OCI-LY3 (cell line): ENCODE results near the gene SNRNP25.

Experiments used
- H2AFZ ChIP-seq: fragments of 200-600, 300-600 bp; shearing (Covaris generic); 2 replicates; pipeline ENCODE4 v1.6.0; 2014; ENCODE audit warnings: antibody characterized with exemption, low read depth, low read length
- H3K27ac ChIP-seq: fragments of 200-600, 300-600 bp; sonication (generic); 2 replicates; pipeline ENCODE4 v1.5.1; 2014; ENCODE audit warnings: mild to moderate bottlenecking, low read length, moderate library complexity, mixed read lengths
- H3K27me3 ChIP-seq: fragments of 200-600, 300-600 bp; sonication (generic); 2 replicates; pipeline ENCODE4 v1.6.1; 2014; ENCODE audit warnings: low read depth, low read length, mixed read lengths
- H3K36me3 ChIP-seq: fragments of 200-600, 300-600 bp; sonication (generic); replicated peaks from 2 replicates; pipeline ENCODE3; 2014; ENCODE audit warnings: low read depth, low read length, mixed read lengths
- H3K4me1 ChIP-seq: fragments of 300-600, 200-600 bp; sonication (generic); 2 replicates; pipeline ENCODE4 v1.6.1; 2014; ENCODE audit warnings: low read length, mixed read lengths
- H3K4me2 ChIP-seq: fragments of 200-600, 300-600 bp; sonication (generic); 2 replicates; pipeline ENCODE4 v1.6.1; 2014; ENCODE audit warnings: low read length, mixed read lengths
- H3K4me3 ChIP-seq: fragments of 300-600, 200-600 bp; sonication (generic); 2 replicates; pipeline ENCODE4 v1.5.1; 2014; ENCODE audit warnings: antibody characterized with exemption, mild to moderate bottlenecking, low read length, moderate library complexity
- H3K79me2 ChIP-seq: fragments of 300-600, 200-600 bp; shearing (Covaris generic); 2 replicates; pipeline ENCODE4 v1.6.1; 2014; ENCODE audit warnings: mild to moderate bottlenecking, low read length, mixed read lengths
- H3K9ac ChIP-seq: fragments of 300-600, 200-600 bp; shearing (Covaris generic); 2 replicates; pipeline ENCODE4 v1.6.0; 2014; ENCODE audit warnings: mild to moderate bottlenecking, low read length, moderate library complexity
- H3K9me3 ChIP-seq: fragments of 200-600, 300-600 bp; shearing (Covaris generic); 2 replicates; pipeline ENCODE4 v1.6.1; 2014; ENCODE audit warnings: low read length, mixed read lengths; ENCODE audit not compliant: insufficient read depth
- H4K20me1 ChIP-seq: fragments of 200-600, 300-600 bp; sonication (generic); 2 replicates; pipeline ENCODE4 v1.6.1; 2016; ENCODE audit warnings: low read length, mixed read lengths; ENCODE audit not compliant: insufficient read depth
- EZH2phosphoT487 ChIP-seq: fragments of 200-600 bp; shearing (Covaris generic); IDR thresholded peaks from 2 replicates; pipeline ENCODE4 v1.6.1; 2018; ENCODE audit warnings: antibody characterized with exemption, mixed run types, low read depth
- TF ChIP-seq, protein P1 (sequence below): fragments of 200-600, 300-600 bp; sonication (generic); IDR thresholded peaks from 2 replicates; pipeline ENCODE4 v1.5.1; 2014; ENCODE audit warnings: antibody characterized with exemption, low read length, low read depth

The SNRNP25 gene

DNA sequence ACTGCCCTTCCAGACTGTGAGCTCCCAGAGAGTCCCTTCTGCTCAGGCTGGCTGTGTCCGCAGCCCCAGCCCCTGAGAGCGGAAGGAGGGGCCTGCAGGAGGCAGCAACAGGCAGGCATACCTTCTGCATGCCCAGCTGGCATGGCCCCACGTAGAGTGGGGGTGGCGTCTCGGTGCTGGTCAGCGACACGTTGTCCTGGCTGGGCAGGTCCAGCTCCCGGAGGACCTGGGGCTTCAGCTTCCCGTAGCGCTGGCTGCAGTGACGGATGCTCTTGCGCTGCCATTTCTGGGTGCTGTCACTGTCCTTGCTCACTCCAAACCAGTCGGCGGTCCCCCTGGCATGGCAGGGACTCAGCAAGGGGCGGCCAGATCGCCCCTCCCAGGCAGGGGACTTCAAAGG, 9.8 kb downstream of the SNRNP25 start:
- no peak for TF ChIP-seq EZH2phosphoT487
- TF ChIP-seq, protein P1, sequence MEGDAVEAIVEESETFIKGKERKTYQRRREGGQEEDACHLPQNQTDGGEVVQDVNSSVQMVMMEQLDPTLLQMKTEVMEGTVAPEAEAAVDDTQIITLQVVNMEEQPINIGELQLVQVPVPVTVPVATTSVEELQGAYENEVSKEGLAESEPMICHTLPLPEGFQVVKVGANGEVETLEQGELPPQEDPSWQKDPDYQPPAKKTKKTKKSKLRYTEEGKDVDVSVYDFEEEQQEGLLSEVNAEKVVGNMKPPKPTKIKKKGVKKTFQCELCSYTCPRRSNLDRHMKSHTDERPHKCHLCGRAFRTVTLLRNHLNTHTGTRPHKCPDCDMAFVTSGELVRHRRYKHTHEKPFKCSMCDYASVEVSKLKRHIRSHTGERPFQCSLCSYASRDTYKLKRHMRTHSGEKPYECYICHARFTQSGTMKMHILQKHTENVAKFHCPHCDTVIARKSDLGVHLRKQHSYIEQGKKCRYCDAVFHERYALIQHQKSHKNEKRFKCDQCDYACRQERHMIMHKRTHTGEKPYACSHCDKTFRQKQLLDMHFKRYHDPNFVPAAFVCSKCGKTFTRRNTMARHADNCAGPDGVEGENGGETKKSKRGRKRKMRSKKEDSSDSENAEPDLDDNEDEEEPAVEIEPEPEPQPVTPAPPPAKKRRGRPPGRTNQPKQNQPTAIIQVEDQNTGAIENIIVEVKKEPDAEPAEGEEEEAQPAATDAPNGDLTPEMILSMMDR = no peak
- no peak overlapping the region for H3K4me3 ChIP-seq
- no peak overlapping the region for H3K27ac ChIP-seq
- H4K20me1 ChIP-seq = no peaks in the 10 kb centered on the region
- H3K36me3 ChIP-seq = peaks cover 3% of the 10 kb centered on the region
- no peak overlapping the region for H2AFZ ChIP-seq
- no peaks in the 10 kb centered on the region for H3K4me1 ChIP-seq
- no peaks in the 10 kb centered on the region for H3K79me2 ChIP-seq
- H3K9ac ChIP-seq = no peak overlapping the region
- no peak overlapping the region for H3K4me2 ChIP-seq
- H3K9me3 ChIP-seq = no peaks in the 10 kb centered on the region
- H3K27me3 ChIP-seq = 0 out of 2 replicates have a peak, but pooled peaks cover 4% of the 10 kb centered on the region

GRCh38 chr16:63998-64913, 10.6 kb downstream of the SNRNP25 start:
- Histone ChIP-seq H3K4me2 (no peak overlapping the region), H3K9ac (no peak overlapping the region), H3K27ac (no peak overlapping the region), H3K4me3 (no peak overlapping the region), H3K4me1 (no peaks in the 10 kb centered on the region), H2AFZ (no peak overlapping the region), H3K9me3 (no peaks in the 10 kb centered on the region), H4K20me1 (no peaks in the 10 kb centered on the region), H3K36me3 (no peaks in the 10 kb centered on the region), H3K27me3 (0 out of 2 replicates have a peak, but pooled peaks cover 4% of the 10 kb centered on the region), H3K79me2 (no peaks in the 10 kb centered on the region)
- TF ChIP-seq, protein P1 = no peak
- TF ChIP-seq EZH2phosphoT487 = no peak

DNA sequence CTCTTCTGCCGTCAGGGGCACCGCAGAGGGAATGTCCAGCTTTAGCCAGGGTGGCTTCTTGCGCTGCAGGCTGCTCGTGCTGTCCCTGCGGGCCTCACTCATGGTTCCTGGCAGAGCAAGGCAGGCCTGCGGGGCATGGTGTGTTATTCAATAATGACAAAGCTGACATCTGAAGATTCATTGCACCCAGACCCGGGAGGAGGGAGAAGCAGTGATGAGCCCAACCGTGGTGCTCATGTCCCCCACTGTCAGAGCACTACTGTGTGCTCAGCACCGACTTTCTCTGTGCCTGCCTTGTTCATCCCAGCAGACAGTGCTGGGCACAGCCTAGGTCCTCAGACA, 11.3 kb downstream of the SNRNP25 start:
- Histone ChIP-seq H2AFZ (no peak overlapping the region), H3K4me2 (no peak overlapping the region), H3K4me3 (no peak overlapping the region), H3K4me1 (no peaks in the 10 kb centered on the region), H3K36me3 (no peaks in the 10 kb centered on the region), H3K9ac (no peak overlapping the region), H4K20me1 (no peaks in the 10 kb centered on the region), H3K27me3 (0 out of 2 replicates have a peak, but pooled peaks cover 4% of the 10 kb centered on the region), H3K27ac (no peak overlapping the region), H3K79me2 (no peaks in the 10 kb centered on the region), H3K9me3 (no peaks in the 10 kb centered on the region)
- no peak for TF ChIP-seq EZH2phosphoT487
- TF ChIP-seq, protein P1 = no peak

- Histone ChIP-seq H2AFZ (no peak overlapping the region; the same call in 1 of the 2 replicates), H4K20me1 (no peaks in the 10 kb centered on the region), H3K4me2 (peak overlapping the region; percentile 17; the same call in 1 of the 2 replicates), H3K27me3 (0 out of 2 replicates have a peak, but pooled peaks cover 6% of the 10 kb centered on the region), H3K9ac (no peak overlapping the region), H3K27ac (no peak overlapping the region), H3K4me3 (no peak overlapping the region), H3K4me1 (no peaks in the 10 kb centered on the region), H3K9me3 (no peaks in the 10 kb centered on the region), H3K79me2 (no peaks in the 10 kb centered on the region), H3K36me3 (no peaks in the 10 kb centered on the region)
- TF ChIP-seq, protein P1 = peak; percentile 99
- no peak for TF ChIP-seq EZH2phosphoT487
These were observed 12.1 kb downstream of the SNRNP25 start for GRCh38 chr16:65745-66144.
